Measurements from ENCODE around the gene AAGAB.
A peak's percentile ranks its signal among the peaks of the same experiment; 100 is the strongest.
"Not testable (repeated sequence)": the region's sequence is repeated elsewhere in the genome, so short reads cannot be mapped to it uniquely, and the experiment has no call there.

Gene AAGAB

GRCh38 chr15:67251318-67251717, 3.1 kb downstream of the AAGAB start:
- no peak for DNase-seq (ENCODE audit: low read depth, low spot score)
- no peak for TF ChIP-seq CTCF (IDR thresholded peaks at IDR 0.05; ENCODE audit: low read depth, low read length)
- no peak overlapping the region for H3K4me3 ChIP-seq (ENCODE audit: low read depth, low read length)
- in situ Hi-C loops (cut with HindIII; ENCODE audit: low sequenced_read_pairs), result no loop called here

GRCh38 chr15:67249830-67250229, 4.6 kb downstream of the AAGAB start:
- no peak for TF ChIP-seq CTCF (IDR thresholded peaks at IDR 0.05; ENCODE audit: low read depth, low read length)
- no peak for DNase-seq (ENCODE audit: low read depth, low spot score)
- in situ Hi-C loops (cut with HindIII; ENCODE audit: low sequenced_read_pairs), result no loop called here
- no peak overlapping the region for H3K4me3 ChIP-seq (ENCODE audit: low read depth, low read length)

GRCh38 chr15:67248011-67248505, 6.4 kb downstream of the AAGAB start:
- H3K4me3 ChIP-seq (ENCODE audit: low read depth, low read length), result no peak overlapping the region
- TF ChIP-seq CTCF (IDR thresholded peaks at IDR 0.05; ENCODE audit: low read depth, low read length), result no peak
- no peak for DNase-seq (ENCODE audit: low read depth, low spot score)
- in situ Hi-C loops (cut with HindIII; ENCODE audit: low sequenced_read_pairs), result no loop called here

- in situ Hi-C loops (cut with HindIII; ENCODE audit: low sequenced_read_pairs); H3K4me3 ChIP-seq (ENCODE audit: low read depth, low read length); DNase-seq (ENCODE audit: low read depth, low spot score): not testable (repeated sequence)
Observed at GRCh38 chr15:67246606-67247005, 7.9 kb downstream of the AAGAB start.

- in situ Hi-C loops (cut with HindIII; ENCODE audit: low sequenced_read_pairs), result no loop called here
- H3K4me3 ChIP-seq (ENCODE audit: low read depth, low read length), result no peak overlapping the region
- TF ChIP-seq CTCF (IDR thresholded peaks at IDR 0.05; ENCODE audit: low read depth, low read length), result no peak
- peak; percentile 25 for DNase-seq (ENCODE audit: low read depth, low spot score)
Observed at GRCh38 chr15:67244971-67245478, 9.4 kb downstream of the AAGAB start.

- TF ChIP-seq CTCF (IDR thresholded peaks at IDR 0.05; ENCODE audit: low read depth, low read length), result no peak
- H3K4me3 ChIP-seq (ENCODE audit: low read depth, low read length), result no peak overlapping the region
- DNase-seq (ENCODE audit: low read depth, low spot score), result no peak
- in situ Hi-C loops (cut with HindIII; ENCODE audit: low sequenced_read_pairs), result no loop called here
Observed at GRCh38 chr15:67242708-67243111, 11.8 kb downstream of the AAGAB start.

GRCh38 chr15:67241132-67241855, 13.2 kb downstream of the AAGAB start:
- in situ Hi-C loops (cut with HindIII; ENCODE audit: low sequenced_read_pairs), result no loop called here
- no peak for DNase-seq (ENCODE audit: low read depth, low spot score)
- H3K4me3 ChIP-seq (ENCODE audit: low read depth, low read length), result no peak overlapping the region
- TF ChIP-seq CTCF (IDR thresholded peaks at IDR 0.05; ENCODE audit: low read depth, low read length), result no peak
